Activated CD4-positive, CD25-positive, alpha-beta regulatory T cell (primary cell): ENCODE measurements around the gene IL19.
A peak's percentile ranks its signal among the peaks of the same experiment; 100 is the strongest.

Experiments
- DNase-seq, 4 experiments: peaks; one replicate each; lab custom pipeline; 2025; lab: John Stamatoyannopoulos, UW

Gene IL19

GRCh38 chr1:206800411-206800810, 29.8 kb downstream of the IL19 start:
- DNase-seq: no peak

- DNase-seq: no peak
Observed at GRCh38 chr1:206800891-206801290, 30.3 kb downstream of the IL19 start.

GRCh38 chr1:206801467-206801866, 30.9 kb downstream of the IL19 start:
- no peak for DNase-seq

GRCh38 chr1:206802401-206802800, 31.8 kb downstream of the IL19 start:
- DNase-seq: no peak

- peak; percentile 21 to 58 (median 53) for DNase-seq
Observed at GRCh38 chr1:206803221-206803730, 32.7 kb downstream of the IL19 start.

GRCh38 chr1:206804156-206804737, 33.7 kb downstream of the IL19 start:
- DNase-seq: no peak

- no peak for DNase-seq
Observed at GRCh38 chr1:206805357-206805756, 34.8 kb downstream of the IL19 start.

GRCh38 chr1:206808615-206809014, 38.0 kb downstream of the IL19 start:
- no peak for DNase-seq

GRCh38 chr1:206809504-206810084, 39.0 kb downstream of the IL19 start:
- no peak for DNase-seq

GRCh38 chr1:206812471-206812870, 41.9 kb downstream of the IL19 start:
- no peak for DNase-seq

GRCh38 chr1:206814716-206815341, 44.3 kb downstream of the IL19 start:
- DNase-seq: no peak

- DNase-seq: no peak
Observed at GRCh38 chr1:206816390-206817287, 46.1 kb downstream of the IL19 start.

- DNase-seq: no peak
Observed at GRCh38 chr1:206821493-206821892, 50.9 kb downstream of the IL19 start.

- no peak for DNase-seq
Observed at GRCh38 chr1:206823727-206824126, 53.2 kb downstream of the IL19 start.

GRCh38 chr1:206824331-206824730, 53.8 kb downstream of the IL19 start:
- DNase-seq: no peak

GRCh38 chr1:206826394-206826793, 55.8 kb downstream of the IL19 start:
- DNase-seq: no peak

- no peak for DNase-seq
Observed at GRCh38 chr1:206828061-206828460, 57.5 kb downstream of the IL19 start.

- DNase-seq: no peak
Observed at GRCh38 chr1:206828765-206829164, 58.2 kb downstream of the IL19 start.

GRCh38 chr1:206829282-206829681, 58.7 kb downstream of the IL19 start:
- no peak for DNase-seq

- no peak for DNase-seq
Observed at GRCh38 chr1:206829875-206830274, 59.3 kb downstream of the IL19 start.

GRCh38 chr1:206831650-206832049, 61.1 kb downstream of the IL19 start:
- no peak for DNase-seq

GRCh38 chr1:206832352-206832880, 61.8 kb downstream of the IL19 start:
- no peak for DNase-seq
